ES-I3 (cell line): Measurements from ENCODE around the gene TUT7.
A peak's percentile ranks its signal among the peaks of the same experiment; 100 is the strongest.
"Not testable (repeated sequence)": the region's sequence is repeated elsewhere in the genome, so short reads cannot be mapped to it uniquely, and the experiment has no call there.

Experiments
- H3K36me3 ChIP-seq: 2 replicates; pipeline ENCODE4 v1.6.1; 2013; ENCODE audit warnings: mild to moderate bottlenecking, low read length, control low read depth, moderate library complexity; ENCODE audit not compliant: insufficient read depth
- H3K4me1 ChIP-seq: 2 replicates; pipeline ENCODE4 v1.6.1; 2013; ENCODE audit warnings: mild to moderate bottlenecking, control low read depth, low read length; ENCODE audit not compliant: insufficient read depth
- H3K9ac ChIP-seq: 2 replicates; pipeline ENCODE4 v1.6.1; 2013; ENCODE audit warnings: low read depth, mild to moderate bottlenecking, low read length, moderate library complexity
- H3K9me3 ChIP-seq: 2 replicates; pipeline ENCODE4 v1.6.1; 2013; ENCODE audit warnings: mild to moderate bottlenecking, low read length, moderate library complexity; ENCODE audit not compliant: control insufficient read depth, insufficient read depth

The TUT7 gene

DNA sequence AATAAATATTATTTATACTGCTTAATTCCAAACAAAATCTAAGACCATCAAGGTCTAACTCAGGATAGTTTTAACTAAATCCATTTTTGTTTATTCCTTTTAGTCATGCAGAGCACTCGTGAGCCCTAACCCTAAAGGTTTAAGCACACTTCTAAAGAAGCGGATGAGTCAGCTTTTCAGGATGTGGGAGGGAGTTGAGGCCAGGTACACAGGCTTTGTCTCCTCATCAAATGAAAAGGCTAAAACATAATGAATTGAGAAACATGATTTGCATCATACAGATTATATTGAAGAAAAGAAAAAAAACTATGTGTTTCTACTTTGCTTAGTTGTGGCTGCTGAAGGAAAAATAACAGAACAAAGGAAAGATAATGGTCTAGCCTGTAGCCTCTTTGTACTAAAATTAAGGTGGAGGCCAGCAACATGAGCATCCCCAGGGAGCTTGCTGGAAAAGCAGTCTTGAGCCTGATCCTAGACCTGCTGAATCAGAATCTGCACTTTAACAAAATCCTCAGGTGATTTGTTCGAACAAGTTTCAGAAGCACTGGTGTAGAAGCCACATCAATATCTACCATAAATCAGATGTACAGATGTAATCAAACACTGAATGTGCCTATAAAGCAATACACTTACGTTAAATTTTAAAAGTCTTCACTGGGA lies 50.8 kb downstream of the TUT7 start:
- Histone ChIP-seq H3K4me1 (peaks cover 13% of the 10 kb centered on the region), H3K9me3 (no peaks in the 10 kb centered on the region), H3K9ac (no peak overlapping the region; the same call in 1 of the 2 replicates), H3K36me3 (peaks cover 24% of the 10 kb centered on the region)

DNA sequence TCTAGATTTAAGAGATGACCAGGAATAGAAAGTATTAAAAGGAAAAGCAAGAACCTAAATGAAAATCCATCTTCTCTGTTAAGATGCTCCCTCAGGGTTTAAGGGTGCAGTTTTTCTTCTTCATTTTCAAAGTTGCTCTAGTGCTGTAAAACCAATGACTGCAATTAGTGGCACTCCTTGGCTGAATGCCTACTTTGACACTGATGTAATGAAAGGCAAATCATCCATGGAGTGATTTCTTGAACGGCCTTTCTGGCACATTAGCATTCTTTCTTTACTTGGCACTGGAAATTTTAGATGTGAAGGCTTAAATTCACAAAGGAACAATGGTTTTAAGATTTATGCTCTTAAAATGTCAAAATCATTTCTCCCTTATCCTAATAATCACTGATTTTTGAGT lies 52.5 kb downstream of the TUT7 start:
- Histone ChIP-seq H3K9ac (no peak overlapping the region), H3K9me3 (no peaks in the 10 kb centered on the region), H3K4me1 (peaks cover 13% of the 10 kb centered on the region), H3K36me3 (peaks cover 24% of the 10 kb centered on the region)

DNA sequence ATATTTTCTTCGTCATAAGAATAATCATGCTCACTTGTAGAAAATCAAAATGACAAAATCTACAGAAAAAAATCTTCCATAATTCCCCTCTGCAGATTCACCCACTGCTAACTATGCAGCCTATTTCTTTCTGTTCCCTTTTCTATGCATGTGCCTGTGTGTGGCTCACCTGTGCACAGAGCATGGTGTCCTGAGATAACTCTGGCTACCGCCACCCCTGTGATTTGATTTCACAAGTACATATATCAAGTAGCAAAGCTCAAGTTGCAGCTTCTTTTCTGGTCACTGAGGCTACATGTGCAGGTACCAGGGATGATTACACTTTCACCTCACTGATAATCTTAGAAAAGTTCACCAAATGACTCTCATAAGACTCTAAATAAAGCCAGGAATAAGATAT lies 53.5 kb downstream of the TUT7 start:
- Histone ChIP-seq H3K36me3 (peaks cover 24% of the 10 kb centered on the region), H3K9me3 (no peaks in the 10 kb centered on the region), H3K4me1 (peaks cover 13% of the 10 kb centered on the region), H3K9ac (no peak overlapping the region)

DNA sequence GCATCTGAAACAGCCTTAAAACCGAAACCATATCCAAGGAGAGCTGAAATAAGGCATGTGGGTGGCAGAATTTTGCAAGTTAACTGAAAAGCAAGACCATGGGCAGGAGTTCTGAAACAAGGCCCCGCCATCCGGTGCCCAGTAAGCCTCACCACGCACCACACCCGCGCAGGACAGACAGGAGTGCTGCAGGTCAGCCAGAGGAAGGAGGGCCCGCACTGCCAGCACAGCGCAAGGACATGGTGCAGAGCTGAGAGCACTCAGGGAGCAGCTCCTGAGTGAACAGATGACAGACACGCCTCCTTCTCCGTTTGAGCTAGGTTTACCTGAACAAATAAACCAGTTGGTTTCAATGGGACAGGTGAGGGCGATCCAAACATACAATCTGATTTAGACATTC lies 55.3 kb downstream of the TUT7 start:
- H3K9me3 ChIP-seq: no peaks in the 10 kb centered on the region
- H3K9ac ChIP-seq: no peak overlapping the region
- peaks cover 24% of the 10 kb centered on the region for H3K36me3 ChIP-seq
- peaks cover 5% of the 10 kb centered on the region for H3K4me1 ChIP-seq

DNA sequence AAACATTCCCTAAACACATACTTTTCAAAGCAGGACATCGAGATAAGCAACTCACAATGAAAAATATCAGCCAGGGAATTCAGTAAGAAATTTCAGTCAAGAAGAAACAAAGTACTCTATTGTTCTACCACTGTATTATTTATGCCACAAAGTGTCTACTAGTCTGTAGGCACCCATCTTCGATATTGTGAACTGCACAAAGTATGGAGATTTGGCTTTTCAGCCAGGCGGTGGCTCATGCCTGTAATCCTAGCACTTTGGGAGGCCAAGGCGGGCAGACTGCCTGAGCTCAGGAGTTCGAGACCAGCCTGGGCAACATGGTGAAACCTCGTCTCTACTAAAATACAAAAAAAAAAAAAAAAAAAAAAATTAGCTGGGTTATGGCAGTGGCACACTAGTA lies 63.9 kb downstream of the TUT7 start:
- not testable (repeated sequence) for H3K36me3 ChIP-seq, H3K9ac ChIP-seq, H3K9me3 ChIP-seq, H3K4me1 ChIP-seq

DNA sequence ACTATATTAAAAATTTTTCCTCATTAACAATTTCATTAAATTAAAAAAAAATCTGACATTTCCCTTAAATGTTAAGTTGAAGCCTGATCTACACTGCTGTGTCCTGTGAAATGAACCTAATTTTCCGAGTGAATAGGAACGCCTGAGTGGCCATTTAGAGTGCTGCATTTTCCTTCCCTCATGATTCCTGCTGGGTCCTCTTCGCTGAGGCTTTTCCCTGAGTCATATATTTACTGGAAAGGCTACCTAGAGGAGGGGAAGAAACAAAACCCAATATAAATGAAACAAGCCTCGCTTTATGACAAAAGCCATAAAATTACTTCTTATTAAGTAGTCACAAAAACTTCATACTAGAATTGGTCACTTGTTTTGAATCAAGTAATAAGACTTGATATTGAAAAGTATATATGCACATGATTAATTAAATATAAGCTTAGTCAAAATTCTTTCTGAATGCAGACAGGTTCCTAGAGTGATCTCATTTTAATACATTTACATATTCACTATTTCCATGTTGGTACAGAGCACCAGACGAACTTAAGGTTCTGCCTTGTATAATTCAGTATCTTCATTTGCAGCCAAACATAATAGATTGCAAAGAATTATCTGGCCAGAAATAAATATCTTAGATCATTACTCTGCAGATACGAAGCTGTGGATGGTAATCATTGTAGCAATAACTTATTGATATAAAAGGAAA lies 65.6 kb downstream of the TUT7 start:
- no peaks in the 10 kb centered on the region for H3K9me3 ChIP-seq
- no peaks in the 10 kb centered on the region for H3K36me3 ChIP-seq
- peaks cover 7% of the 10 kb centered on the region for H3K4me1 ChIP-seq
- H3K9ac ChIP-seq: no peak overlapping the region

DNA sequence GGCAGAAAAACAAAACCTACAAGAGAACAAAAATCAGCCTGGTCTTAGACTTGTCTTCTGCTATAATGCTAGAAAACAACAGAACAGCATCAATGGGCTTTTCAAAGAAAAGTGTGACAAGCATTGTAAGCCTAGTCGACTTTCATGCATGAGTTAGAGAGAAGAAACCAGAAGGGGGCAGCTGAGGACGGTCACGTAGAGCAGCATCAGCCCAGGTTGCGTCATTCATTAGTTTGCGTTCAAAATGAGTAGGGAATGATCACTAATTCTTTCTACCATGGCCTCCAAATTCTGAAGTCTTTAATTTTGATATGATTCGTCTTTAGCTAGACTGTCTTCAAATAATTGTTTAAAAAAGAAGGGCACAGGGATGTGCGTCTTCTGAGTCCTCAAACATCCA lies 67.2 kb downstream of the TUT7 start:
- Histone ChIP-seq H3K9ac (peak overlapping the region; percentile 4; the same call in 1 of the 2 replicates), H3K9me3 (no peaks in the 10 kb centered on the region), H3K4me1 (peaks cover 7% of the 10 kb centered on the region), H3K36me3 (no peaks in the 10 kb centered on the region)

DNA sequence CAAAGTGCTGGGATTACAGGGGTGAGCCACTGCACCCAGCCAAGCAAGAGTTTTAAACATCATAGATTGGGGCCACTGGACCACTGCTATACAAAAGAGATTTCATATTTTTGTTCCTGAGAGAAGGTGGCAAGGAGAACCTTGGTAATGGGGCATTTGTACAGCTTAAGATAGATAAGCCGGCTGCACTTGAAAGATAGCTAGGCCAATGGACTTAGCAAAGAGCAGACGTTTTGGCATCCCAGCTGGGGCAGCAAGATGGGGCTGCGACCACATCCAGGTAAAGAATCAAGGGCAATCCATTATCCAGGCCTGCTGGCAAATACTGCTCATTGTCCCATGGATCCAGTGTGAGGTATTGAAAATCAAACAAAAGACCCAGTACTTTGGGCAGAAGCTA lies 67.9 kb downstream of the TUT7 start:
- Histone ChIP-seq H3K9me3 (no peaks in the 10 kb centered on the region), H3K36me3 (no peaks in the 10 kb centered on the region), H3K9ac (no peak overlapping the region), H3K4me1 (peaks cover 7% of the 10 kb centered on the region)

DNA sequence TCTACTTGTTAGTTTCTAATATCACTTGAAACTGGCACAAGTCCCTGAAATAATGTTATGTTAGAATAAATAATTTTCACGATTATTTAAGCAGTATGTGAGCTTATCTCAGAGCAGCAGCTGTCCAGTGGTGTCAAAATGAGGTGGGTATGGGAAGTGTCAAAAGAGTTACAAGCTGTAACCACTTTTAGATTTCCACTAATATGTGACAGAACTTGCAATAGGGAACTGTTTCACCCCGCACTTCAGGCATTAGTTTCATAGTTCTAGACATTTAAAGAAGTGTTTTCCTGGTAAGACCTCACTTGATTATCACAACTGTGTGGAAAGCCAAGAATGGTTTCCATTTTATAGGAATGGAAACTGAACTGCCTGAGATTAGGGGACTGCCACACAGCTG lies 68.9 kb downstream of the TUT7 start:
- H3K4me1 ChIP-seq: peaks cover 7% of the 10 kb centered on the region
- no peak overlapping the region for H3K9ac ChIP-seq
- H3K36me3 ChIP-seq: no peaks in the 10 kb centered on the region
- H3K9me3 ChIP-seq: no peaks in the 10 kb centered on the region

DNA sequence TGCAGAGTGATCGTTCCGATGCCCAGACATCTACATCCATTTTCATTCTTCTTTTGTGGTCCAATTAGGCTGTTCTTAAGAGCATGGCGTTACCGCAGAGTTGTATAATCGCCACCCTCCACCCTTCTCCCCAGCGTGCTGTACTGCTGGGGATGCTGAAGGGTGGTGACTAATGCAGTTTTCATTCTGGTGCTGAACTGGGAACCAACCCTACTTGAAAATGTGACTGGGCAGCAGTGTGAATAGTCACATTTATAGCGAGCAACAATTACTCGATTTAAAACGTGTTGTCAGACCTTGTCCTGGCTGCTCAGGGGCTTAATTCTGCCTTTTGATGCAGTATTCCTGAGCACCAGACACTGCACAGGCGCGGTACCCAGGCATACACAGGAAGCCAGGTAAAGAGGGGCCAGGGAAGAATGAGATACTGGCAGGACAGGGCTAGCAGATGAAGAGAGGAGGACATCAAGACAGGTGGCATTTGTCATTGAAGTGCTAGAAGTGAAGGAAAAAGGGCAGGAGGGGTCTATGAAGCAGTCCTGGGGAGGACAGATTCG lies 71.2 kb downstream of the TUT7 start:
- H3K9ac ChIP-seq: peak overlapping the region; percentile 97
- peaks cover 4% of the 10 kb centered on the region for H3K4me1 ChIP-seq
- 0 out of 2 replicates have a peak, but pooled peaks cover 3% of the 10 kb centered on the region for H3K36me3 ChIP-seq

DNA sequence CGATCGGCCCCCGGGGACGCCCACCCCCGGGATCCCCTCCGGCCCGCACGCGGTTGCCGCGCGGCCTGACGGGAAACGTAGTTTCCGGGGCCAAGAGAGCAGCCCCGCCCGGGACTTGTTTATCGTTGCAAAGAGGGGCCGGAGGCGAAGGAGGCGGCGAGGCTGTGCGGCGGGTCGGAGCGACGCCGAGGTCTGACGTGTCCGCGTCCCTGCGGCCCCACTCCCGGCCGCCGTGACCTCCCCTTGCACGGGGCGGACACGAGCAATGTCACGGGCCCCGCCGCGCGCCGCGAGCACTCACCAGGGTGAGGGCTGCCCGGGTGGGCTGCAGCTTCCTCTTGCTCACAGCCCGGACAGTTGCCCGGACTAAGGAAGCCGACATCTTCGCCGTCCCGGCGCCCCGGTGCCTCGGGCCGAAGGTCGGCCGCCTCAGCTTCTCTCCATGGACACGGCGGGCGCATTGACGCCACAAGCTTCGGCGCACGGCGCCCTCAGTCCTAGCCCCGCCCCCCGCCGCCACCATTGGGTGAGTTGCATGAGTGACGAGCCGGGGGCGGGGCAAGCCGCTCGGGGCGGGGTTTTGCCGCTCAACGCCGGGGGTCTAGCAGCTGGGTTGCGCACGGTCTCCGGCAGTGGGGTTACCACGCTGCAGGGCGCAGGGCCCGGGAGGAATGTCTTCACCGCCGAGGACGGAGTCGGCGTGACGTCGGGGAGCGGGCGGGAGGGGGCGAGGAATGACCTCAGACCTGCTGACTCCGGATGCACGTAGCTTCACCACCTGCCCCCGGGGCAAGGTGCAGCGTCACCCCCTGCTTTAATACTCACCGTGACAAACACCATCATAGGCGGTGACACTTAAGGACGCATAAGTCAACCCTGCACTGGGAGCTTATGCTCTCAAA lies 71.9 kb downstream of the TUT7 start, which contains the start of gene ISCA1:
TSS of gene ISCA1 (minus strand) at position 462 of the 902 bp plus-strand sequence. CDS start at position 382, 80 bp downstream.
- peaks cover 5% of the 10 kb centered on the region for H3K4me1 ChIP-seq
- 0 out of 2 replicates have a peak, but pooled peaks cover 3% of the 10 kb centered on the region for H3K36me3 ChIP-seq
- no peaks in the 10 kb centered on the region for H3K9me3 ChIP-seq
- peak within 1 kb of the TSS; percentile 97 for H3K9ac ChIP-seq

More for the DNA sequence above, 71.2 kb downstream of the TUT7 start:
- H3K9me3 ChIP-seq: no peaks in the 10 kb centered on the region

DNA sequence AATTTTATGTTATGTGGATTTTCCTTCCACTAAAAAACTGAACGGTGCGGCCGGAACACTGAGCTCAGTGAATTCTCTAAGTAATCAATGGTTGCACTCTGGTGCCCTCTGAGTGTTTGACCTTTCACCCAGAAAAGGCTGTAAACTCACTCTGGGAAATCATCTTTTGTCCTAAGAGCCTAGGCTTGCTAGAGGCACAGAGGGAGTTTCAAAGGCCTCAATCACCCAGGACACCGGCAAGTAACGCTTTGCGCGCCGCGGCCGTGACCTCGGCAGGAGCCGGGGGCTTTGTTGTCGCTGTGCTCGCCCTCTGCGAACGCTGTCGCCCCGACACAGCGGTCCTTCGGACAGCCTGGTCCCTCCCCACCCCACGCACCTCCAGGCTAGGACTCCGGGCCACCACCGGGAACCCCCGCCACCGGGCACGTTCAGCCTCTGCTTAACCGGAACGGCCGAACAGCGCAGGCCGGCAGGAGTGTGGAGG lies 72.6 kb downstream of the TUT7 start:
- Histone ChIP-seq H3K36me3 (0 out of 2 replicates have a peak, but pooled peaks cover 3% of the 10 kb centered on the region), H3K9me3 (no peaks in the 10 kb centered on the region), H3K9ac (peak overlapping the region; percentile 97), H3K4me1 (peaks cover 4% of the 10 kb centered on the region; the same call in 1 of the 2 replicates)

DNA sequence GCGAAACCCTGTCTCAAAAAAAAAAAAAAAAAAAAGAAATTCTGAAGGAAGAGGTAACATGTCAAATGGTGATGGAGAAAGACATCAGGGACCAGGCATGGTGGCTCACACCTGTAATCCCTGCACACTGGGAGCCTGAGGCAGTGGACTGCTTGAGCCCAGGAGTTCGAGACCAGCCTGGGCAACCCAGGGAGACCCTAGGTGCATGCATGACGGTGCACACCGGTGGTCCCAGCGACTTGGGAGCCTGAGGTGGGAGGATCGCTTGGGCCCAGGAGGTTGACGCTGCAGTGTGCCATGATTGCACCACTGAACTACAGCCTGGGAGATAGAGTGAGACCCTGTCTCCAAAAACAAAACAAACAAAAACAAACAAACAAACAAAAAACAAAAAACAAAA lies 73.6 kb downstream of the TUT7 start:
- Histone ChIP-seq H3K9me3 (no peaks in the 10 kb centered on the region), H3K9ac (no peak overlapping the region), H3K36me3 (0 out of 2 replicates have a peak, but pooled peaks cover 3% of the 10 kb centered on the region), H3K4me1 (peaks cover 4% of the 10 kb centered on the region; the same call in 1 of the 2 replicates)

DNA sequence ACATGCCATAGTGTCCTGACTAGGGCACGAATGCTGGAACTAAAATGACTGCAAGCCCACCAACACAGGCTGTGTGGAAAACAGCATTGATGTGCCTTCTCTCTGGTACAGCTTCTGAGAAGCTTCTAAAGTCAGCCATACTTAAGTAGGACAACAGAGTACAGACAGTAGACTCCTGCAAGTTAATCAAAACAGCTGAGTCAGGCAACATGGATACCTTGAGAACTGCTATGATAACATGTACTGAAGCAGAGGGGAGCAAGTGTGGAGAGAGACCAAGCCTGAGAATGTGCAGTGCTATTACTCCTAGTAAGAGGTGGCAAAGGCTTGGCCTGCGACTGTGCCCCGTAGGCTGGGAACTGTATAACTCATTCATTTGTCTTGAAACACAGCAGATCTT lies 74.4 kb downstream of the TUT7 start:
- H3K36me3 ChIP-seq: 0 out of 2 replicates have a peak, but pooled peaks cover 3% of the 10 kb centered on the region
- H3K9ac ChIP-seq: no peak overlapping the region
- H3K9me3 ChIP-seq: no peaks in the 10 kb centered on the region
- H3K4me1 ChIP-seq: peaks cover 4% of the 10 kb centered on the region; the same call in 1 of the 2 replicates
